PC-9 (cell line): ENCODE results near the gene CTNNA3. TPM values are rescaled to one million over a fixed set of nuclear protein-coding genes. Genes with fewer than 3 reads are reported as not detected.

Experiments used
- BruUV-seq: library from RNA; stranded (reverse); fragments of 400-500 nt; replicated peaks from 2 replicates; lab custom pipeline; 2021; lab: Mats Ljungman, UMichigan
- CTCF ChIA-PET: fragments of 300-600 bp; sonication (Branson Sonifier 250); formaldehyde crosslinking; loops from one replicate; lab custom pipeline; 2022; ENCODE audit warnings: antibody characterized with exemption; lab: Charles Lee
- POLR2A ChIA-PET: fragments of 300-600 bp; sonication (Branson Sonifier 250); formaldehyde crosslinking; loops from one replicate; lab custom pipeline; 2022; ENCODE audit warnings: antibody characterized with exemption; ENCODE audit not compliant: unreplicated experiment; lab: Charles Lee
- DNase-seq, 2 experiments: peaks; one replicate each; pipeline versions ENCODE4 v3.0.0 to v3.0.0-alpha.2; 2015 to 2022; ENCODE audit warnings: mixed read lengths in 1 of 2
- H2AFZ ChIP-seq: fragments of 200-600 bp; sonication (generic); 2 replicates; pipeline ENCODE4 v1.8.1; 2017; ENCODE audit warnings: antibody characterized with exemption
- H3F3A ChIP-seq: fragments of 200-600 bp; sonication (generic); 2 replicates; pipeline ENCODE4 v1.8.1; 2017; ENCODE audit warnings: antibody characterized with exemption, mild to moderate bottlenecking, low read depth; ENCODE audit not compliant: insufficient read depth
- H3K27ac ChIP-seq: fragments of 200-600 bp; sonication (generic); 2 replicates; pipeline ENCODE4 v1.6.1; 2016; ENCODE audit warnings: mixed run types
- H3K27me3 ChIP-seq: fragments of 200-600 bp; sonication (generic); 2 replicates; pipeline ENCODE4 v1.6.1; 2016; ENCODE audit warnings: low read depth, mixed run types; ENCODE audit not compliant: insufficient read depth
- H3K36me3 ChIP-seq: fragments of 200-600 bp; sonication (generic); 2 replicates; pipeline ENCODE4 v1.6.1; 2016; ENCODE audit warnings: low read depth, mixed run types
- H3K4me1 ChIP-seq: fragments of 200-600 bp; sonication (generic); replicated peaks from 2 replicates; pipeline ENCODE4 v1.6.1; 2016; ENCODE audit warnings: mixed run types; ENCODE audit not compliant: insufficient read depth
- H3K4me2 ChIP-seq: fragments of 200-600 bp; sonication (generic); 2 replicates; pipeline ENCODE4 v1.6.1; 2017; ENCODE audit warnings: mixed run types
- H3K4me3 ChIP-seq: fragments of 200-600 bp; sonication (generic); 2 replicates; pipeline ENCODE4 v1.6.1; 2016; ENCODE audit warnings: mixed run types
- H3K79me2 ChIP-seq: fragments of 200-600 bp; sonication (generic); 2 replicates; pipeline ENCODE4 v1.6.1; 2017; ENCODE audit warnings: low read depth, mixed run types
- H3K9me2 ChIP-seq: fragments of 200-600 bp; sonication (generic); 2 replicates; pipeline ENCODE4 v1.8.1; 2017; ENCODE audit warnings: mild to moderate bottlenecking; ENCODE audit not compliant: insufficient read depth
- H3K9me3 ChIP-seq: fragments of 200-600 bp; sonication (generic); 2 replicates; pipeline ENCODE4 v1.8.1; 2016; ENCODE audit warnings: low read depth; ENCODE audit not compliant: insufficient read depth
- H4K20me1 ChIP-seq: fragments of 200-600 bp; sonication (generic); 2 replicates; pipeline ENCODE4 v1.8.1; 2017; ENCODE audit not compliant: insufficient read depth
- CTCF ChIP-seq: fragments of 200-600 bp; sonication (generic); conservative IDR thresholded peaks from 2 replicates; pipeline ENCODE4 v1.6.1; 2017; ENCODE audit warnings: mixed run types, antibody characterized with exemption, mild to moderate bottlenecking, moderate library complexity
- EZH2 ChIP-seq: fragments of 200-600 bp; sonication (generic); IDR thresholded peaks from 2 replicates; pipeline ENCODE4 v1.8.0; 2017; ENCODE audit warnings: antibody characterized with exemption, low read depth
- intact Hi-C: fragments of 100-400 bp; cut with micrococcal nuclease; formaldehyde crosslinking; loops from one replicate; pipeline ENCODE4 v1.10.0; 2022; ENCODE audit not compliant: unreplicated experiment
- total RNA-seq: library from RNA; stranded (reverse); gene quantifications from 2 replicates; pipeline ENCODE4 v1.2.3, GENCODE V29; 2021

CTNNA3 gene
- total RNA-seq, 1 experiment from 2014 or later = not detected

- Histone ChIP-seq H2AFZ (no peak overlapping the region), H3K4me2 (no peak overlapping the region), H4K20me1 (no peaks in the 10 kb centered on the region), H3F3A (no peaks in the 10 kb centered on the region), H3K4me3 (no peak overlapping the region), H3K9me3 (no peaks in the 10 kb centered on the region), H3K27me3 (no peaks in the 10 kb centered on the region), H3K36me3 (no peaks in the 10 kb centered on the region), H3K9me2 (no peaks in the 10 kb centered on the region), H3K79me2 (no peaks in the 10 kb centered on the region), H3K4me1 (no peaks in the 10 kb centered on the region), H3K27ac (no peak overlapping the region)
- ChIA-PET POLR2A (no interaction called here), CTCF (no interaction called here)
- DNase-seq = no peak
- no TSS peak for BruUV-seq
- intact Hi-C loops = no loop called here
- TF ChIP-seq CTCF (no peak), EZH2 (no peak)
Measured at GRCh38 chr10:66204838-66205237, 1491.2 kb downstream of the CTNNA3 start.

- intact Hi-C loops = no loop called here
- ChIA-PET CTCF (no interaction called here), POLR2A (no interaction called here)
- Histone ChIP-seq H3K9me2 (no peaks in the 10 kb centered on the region), H3F3A (no peaks in the 10 kb centered on the region), H4K20me1 (no peaks in the 10 kb centered on the region), H3K27ac (no peak overlapping the region), H3K27me3 (no peaks in the 10 kb centered on the region), H2AFZ (0 out of 2 replicates have a peak overlapping the region, but pooled peaks have one; percentile 20), H3K4me2 (no peak overlapping the region), H3K4me1 (no peaks in the 10 kb centered on the region), H3K79me2 (no peaks in the 10 kb centered on the region), H3K36me3 (no peaks in the 10 kb centered on the region), H3K9me3 (no peaks in the 10 kb centered on the region), H3K4me3 (no peak overlapping the region)
- BruUV-seq = no TSS peak
- DNase-seq = no peak
- TF ChIP-seq EZH2 (no peak), CTCF (no peak)
Measured at GRCh38 chr10:66202101-66202500, 1493.9 kb downstream of the CTNNA3 start.

DNA sequence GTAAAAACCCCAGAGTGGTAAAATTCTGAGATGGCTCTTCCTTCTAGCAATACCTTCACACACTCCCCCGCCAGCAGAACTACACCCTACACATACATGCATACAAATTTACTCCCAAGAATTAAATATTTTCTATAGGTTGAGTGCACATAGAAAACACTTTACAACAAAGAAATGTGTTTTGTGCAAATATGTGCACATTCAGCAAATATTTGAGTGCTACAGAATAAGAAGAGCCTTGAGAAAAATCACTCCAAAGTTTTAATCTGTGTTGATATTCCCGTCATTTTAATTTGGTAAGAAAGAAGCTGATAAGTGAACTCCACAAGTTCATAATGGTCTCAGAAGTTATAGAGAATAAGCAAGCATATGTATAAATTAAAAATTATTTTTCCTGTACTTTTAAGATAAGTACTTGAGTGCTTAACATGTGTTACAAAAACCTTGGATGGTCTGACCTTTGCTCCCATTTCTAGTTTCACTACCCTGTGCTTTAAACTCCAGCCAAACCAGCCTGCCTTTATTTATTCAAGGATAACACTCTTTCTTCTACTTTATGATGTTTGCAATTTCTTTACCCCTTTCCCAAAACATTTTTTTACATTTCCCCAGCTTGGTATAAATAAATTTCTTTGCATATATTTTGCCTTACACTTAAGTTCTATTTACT, 1503.7 kb downstream of the CTNNA3 start:
- H4K20me1 ChIP-seq = no peaks in the 10 kb centered on the region
- ChIA-PET CTCF (no interaction called here), POLR2A (no interaction called here)
- no peaks in the 10 kb centered on the region for H3K9me2 ChIP-seq
- intact Hi-C loops = no loop called here
- no peak overlapping the region for H2AFZ ChIP-seq
- no peak for DNase-seq
- H3K27ac ChIP-seq = no peak overlapping the region
- no peaks in the 10 kb centered on the region for H3K9me3 ChIP-seq
- no peaks in the 10 kb centered on the region for H3K27me3 ChIP-seq
- no peak overlapping the region for H3K4me3 ChIP-seq
- no peaks in the 10 kb centered on the region for H3K79me2 ChIP-seq
- no peaks in the 10 kb centered on the region for H3F3A ChIP-seq
- H3K4me1 ChIP-seq = no peaks in the 10 kb centered on the region
- TF ChIP-seq CTCF (no peak), EZH2 (no peak)
- BruUV-seq = no TSS peak
- no peak overlapping the region for H3K4me2 ChIP-seq
- H3K36me3 ChIP-seq = no peaks in the 10 kb centered on the region
